Astrocyte of the spinal cord (primary cell): ENCODE measurements around the gene CEP20.
A peak's percentile ranks its signal among the peaks of the same experiment; 100 is the strongest.
"Not testable (repeated sequence)": the region's sequence is repeated elsewhere in the genome, so short reads cannot be mapped to it uniquely, and the experiment has no call there.

Experiments used
- DNase-seq: peaks from one replicate; pipeline ENCODE4 v3.0.0; 2011; ENCODE audit warnings: low read depth, low spot score
- H3K4me3 ChIP-seq: 2 replicates; pipeline ENCODE4 v1.5.1; 2011; ENCODE audit warnings: low read depth, mild to moderate bottlenecking, low read length, moderate library complexity
- CTCF ChIP-seq: IDR thresholded peaks from 2 replicates; pipeline ENCODE4 v1.5.1; 2012; ENCODE audit warnings: low read depth, mild to moderate bottlenecking, low read length, inconsistent platforms
- in situ Hi-C: cut with HindIII; loops from 2 replicates; pipeline ENCODE4 v1.10.0; 2017; ENCODE audit warnings: low sequenced_read_pairs

Gene CEP20

GRCh38 chr16:15856901-15857698 is 31.3 kb downstream of the CEP20 start, which contains the start of gene MYH11:
Gene MYH11 (minus strand): TSS chr16:15857028. CDS start chr16:15838252, 18,776 bp downstream.
- in situ Hi-C loops = no loop called here
- no peak for DNase-seq
- H3K4me3 ChIP-seq = peak within 1 kb of the TSS; percentile 24
- no peak for TF ChIP-seq CTCF

- in situ Hi-C loops = no loop called here
- TF ChIP-seq CTCF = no peak
- DNase-seq = no peak
- H3K4me3 ChIP-seq = no peak overlapping the region
Measured at GRCh38 chr16:15856182-15856581, 32.2 kb downstream of the CEP20 start.

GRCh38 chr16:15855704-15856003 is 32.7 kb downstream of the CEP20 start:
- TF ChIP-seq CTCF = no peak
- no peak for DNase-seq
- in situ Hi-C loops = no loop called here
- no peak overlapping the region for H3K4me3 ChIP-seq

GRCh38 chr16:15854906-15855703 is 33.3 kb downstream of the CEP20 start:
- no peak for DNase-seq
- no peak for TF ChIP-seq CTCF
- H3K4me3 ChIP-seq = no peak overlapping the region
- in situ Hi-C loops = no loop called here

- TF ChIP-seq CTCF = no peak
- DNase-seq = no peak
- in situ Hi-C loops = no loop called here
- no peak overlapping the region for H3K4me3 ChIP-seq
Measured at GRCh38 chr16:15854061-15854460, 34.3 kb downstream of the CEP20 start.

- in situ Hi-C loops = no loop called here
- no peak for TF ChIP-seq CTCF
- H3K4me3 ChIP-seq = no peak overlapping the region
- DNase-seq = no peak
Measured at GRCh38 chr16:15853021-15853420, 35.4 kb downstream of the CEP20 start.

GRCh38 chr16:15850555-15850954 is 37.8 kb downstream of the CEP20 start:
- H3K4me3 ChIP-seq, DNase-seq, in situ Hi-C loops: not testable (repeated sequence)
